CD4-positive, alpha-beta T cell treated with Interleukin-1 beta for 1 hour (primary cell): Measurements from ENCODE around the gene CCR5AS.
A peak's percentile ranks its signal among the peaks of the same experiment; 100 is the strongest.
"Not testable (repeated sequence)": the region's sequence is repeated elsewhere in the genome, so short reads cannot be mapped to it uniquely, and the experiment has no call there.

Experiments used
- DNase-seq, 2 donors: peaks; one replicate each; pipeline ENCODE4 v3.0.0-alpha.2; 2020 to 2022

CCR5AS gene

GRCh38 chr3:46427916-46428833, 21.3 kb upstream of the CCR5AS start:
- no peak for DNase-seq

- DNase-seq: not testable (repeated sequence)
These were observed 20.5 kb upstream of the CCR5AS start for GRCh38 chr3:46427404-46427803.

- not testable (repeated sequence) for DNase-seq
These were observed 19.6 kb upstream of the CCR5AS start for GRCh38 chr3:46426476-46426875.

- no peak for DNase-seq
These were observed 16.7 kb upstream of the CCR5AS start for GRCh38 chr3:46423588-46423987.

GRCh38 chr3:46422617-46423016, 15.8 kb upstream of the CCR5AS start:
- no peak for DNase-seq

- DNase-seq: no peak
These were observed 14.1 kb upstream of the CCR5AS start for GRCh38 chr3:46420931-46421330.

- DNase-seq: no peak
These were observed 12.9 kb upstream of the CCR5AS start for GRCh38 chr3:46419816-46420215.

GRCh38 chr3:46417841-46418611, 11.2 kb upstream of the CCR5AS start:
- DNase-seq: no peak

- DNase-seq: no peak
These were observed 10.1 kb upstream of the CCR5AS start for GRCh38 chr3:46416811-46417510.

- DNase-seq: no peak
These were observed 9.4 kb upstream of the CCR5AS start for GRCh38 chr3:46416125-46416810.

GRCh38 chr3:46414739-46415138, 7.9 kb upstream of the CCR5AS start:
- DNase-seq: no peak

GRCh38 chr3:46413951-46414350, 7.1 kb upstream of the CCR5AS start:
- DNase-seq: no peak

- DNase-seq: no peak
These were observed 6.0 kb upstream of the CCR5AS start for GRCh38 chr3:46412786-46413298.

- DNase-seq: no peak
These were observed 4.4 kb upstream of the CCR5AS start for GRCh38 chr3:46411271-46411670.

GRCh38 chr3:46410669-46411068, 3.8 kb upstream of the CCR5AS start:
- no peak for DNase-seq

- DNase-seq: no peak
These were observed 3.0 kb upstream of the CCR5AS start for GRCh38 chr3:46409739-46410489.

- no peak for DNase-seq
These were observed 2.0 kb upstream of the CCR5AS start for GRCh38 chr3:46408853-46409252.

GRCh38 chr3:46407970-46408369, 1.1 kb upstream of the CCR5AS start:
- DNase-seq: no peak

- DNase-seq: peak in 1 of 2 donors; percentile 81
These were observed 451 bp downstream of the CCR5AS start for GRCh38 chr3:46406443-46406787.

GRCh38 chr3:46405301-46406019, 1.4 kb downstream of the CCR5AS start:
- peak in 1 of 2 donors; percentile 29 for DNase-seq

- DNase-seq: not testable (repeated sequence)
These were observed 4.0 kb downstream of the CCR5AS start for GRCh38 chr3:46402902-46403301.
